Vagina (tissue), 2 donors: ENCODE results near the gene AP3S1.

Experiments used
- CTCF ChIP-seq, 3 experiments: fragments of 450-650 bp in 2 of 3; fragments of 200-600 bp in 1 of 3; sonication (generic) in 1 of 3; IDR thresholded peaks; one replicate each; pipeline ENCODE4 v1.5.1; 2017 to 2019; ENCODE audit warnings: antibody characterized with exemption in 3 of 3, mild to moderate bottlenecking in 2 of 3, moderate library complexity in 2 of 3
- POLR2A ChIP-seq, 2 donors: fragments of 450-650 bp; IDR thresholded peaks; one replicate each; pipeline ENCODE4 v1.6.1; 2017; ENCODE audit warnings: antibody characterized with exemption in 2 of 2, mild to moderate bottlenecking in 2 of 2, moderate library complexity in 2 of 2
- POLR2AphosphoS5 ChIP-seq, 2 donors: sonication (generic); formaldehyde crosslinking; IDR thresholded peaks; one replicate each; pipeline ENCODE4 v1.9.0; 2017; ENCODE audit warnings: antibody characterized with exemption in 2 of 2, mild to moderate bottlenecking in 2 of 2, low read depth in 1 of 2; ENCODE audit not compliant: insufficient read depth in 1 of 2

- no peak for TF ChIP-seq POLR2A (IDR thresholded peaks at IDR 0.05)
- TF ChIP-seq CTCF (IDR thresholded peaks at IDR 0.05): no peak
- no peak for TF ChIP-seq POLR2AphosphoS5 (IDR thresholded peaks at IDR 0.05; ENCODE audit: insufficient read depth in 1 of 2, low read depth in 1 of 2)
These were observed 107.4 kb downstream of the AP3S1 start for GRCh38 chr5:115949096-115949495.
